HCT116 (cell line): Measurements from ENCODE around the gene RFX8. TPM values are rescaled to one million over a fixed set of nuclear protein-coding genes. Genes with fewer than 3 reads are reported as not detected.

Experiments
- ATAC-seq: fragments of 200-7000 bp; cut with Tn5 transposase; 2 replicates; pipeline ENCODE4 v1.9.1; 2020; ENCODE audit warnings: mild to moderate bottlenecking, moderate library complexity
- BruUV-seq: library from RNA; stranded (reverse); fragments of 400-500 nt; replicated peaks from 2 replicates; lab custom pipeline; 2021; lab: Mats Ljungman, UMichigan
- CTCF ChIA-PET: fragments of 300-600 bp; sonication (Branson Sonifier 250); formaldehyde crosslinking; loops from one replicate; lab custom pipeline; 2021; ENCODE audit warnings: antibody characterized with exemption; lab: Charles Lee
- POLR2A ChIA-PET: fragments of 300-600, 350-600 bp; sonication (Branson Sonifier 250); formaldehyde crosslinking; loops from one replicate; lab custom pipeline; 2021; ENCODE audit warnings: antibody characterized with exemption; lab: Charles Lee
- RAD21 ChIA-PET, 2 experiments: fragments of 300-600 bp; sonication (Branson Sonifier 250); formaldehyde crosslinking; loops; one replicate each; lab custom pipeline; 2023; ENCODE audit warnings: low total read pairs in 2 of 2; ENCODE audit not compliant: uncharacterized antibody in 2 of 2, unreplicated experiment in 2 of 2, low non-redundant PET in 1 of 2; lab: Charles Lee
- DNase-seq: peaks from one replicate; pipeline ENCODE4 v3.0.0-alpha.2; 2010; ENCODE audit warnings: low read depth, low spot score
- H2AFZ ChIP-seq: fragments of 200-600 bp; shearing (Covaris generic), sonication (generic); 2 replicates; pipeline ENCODE4 v1.6.1; 2017; ENCODE audit warnings: low read depth, mixed run types, mixed read lengths, antibody characterized with exemption, low read length; ENCODE audit not compliant: poor library complexity, severe bottlenecking
- H3K27ac ChIP-seq: 2 replicates; pipeline ENCODE4 v1.5.1; 2012; ENCODE audit warnings: low read depth, low read length
- H3K27me3 ChIP-seq: fragments of 200-600 bp; sonication (generic); 2 replicates; pipeline ENCODE4 v1.6.1; 2016; ENCODE audit warnings: mixed run types, low read length, mixed read lengths; ENCODE audit not compliant: insufficient read depth
- H3K36me3 ChIP-seq, 2 experiments: fragments of 200-500 bp in 1 of 2; fragments of 200-600 bp in 1 of 2; sonication (Bioruptor generic) in 1 of 2; sonication (generic) in 1 of 2; 2 replicates each; pipeline versions ENCODE4 v1.5.1 to v1.6.1; 2014 to 2016; ENCODE audit warnings: low read length in 2 of 2, inconsistent platforms in 1 of 2, mixed read lengths in 1 of 2, mixed run types in 1 of 2; ENCODE audit not compliant: insufficient read depth in 2 of 2, control insufficient read depth in 1 of 2
- H3K4me1 ChIP-seq, 2 experiments: fragments of 200-600 bp in 1 of 2; sonication (generic) in 1 of 2; 2 replicates each; pipeline versions ENCODE4 v1.5.1 to v1.6.1; 2012 to 2017; ENCODE audit warnings: low read length in 2 of 2, inconsistent platforms in 1 of 2, mild to moderate bottlenecking in 1 of 2, mixed read lengths in 1 of 2, mixed run types in 1 of 2, moderate library complexity in 1 of 2; ENCODE audit not compliant: insufficient read depth in 2 of 2, control insufficient read depth in 1 of 2
- H3K4me2 ChIP-seq: fragments of 200-600 bp; sonication (generic); 2 replicates; pipeline ENCODE4 v1.6.1; 2017; ENCODE audit warnings: mixed run types, low read length, mixed read lengths
- H3K4me3 ChIP-seq, 2 experiments: fragments of 200-600 bp in 1 of 2; sonication (generic) in 1 of 2; replicated peaks in 1 of 2; 2 replicates each; pipeline ENCODE4 v1.5.1; 2011 to 2016; ENCODE audit warnings: low read length in 2 of 2, control low read depth in 1 of 2, low read depth in 1 of 2, mild to moderate bottlenecking in 1 of 2, mixed read lengths in 1 of 2, mixed run types in 1 of 2
- H3K79me2 ChIP-seq: fragments of 200-600 bp; sonication (generic); 2 replicates; pipeline ENCODE4 v1.6.1; 2017; ENCODE audit warnings: mild to moderate bottlenecking, mixed run types, low read length, moderate library complexity, mixed read lengths; ENCODE audit not compliant: insufficient read depth
- H3K9ac ChIP-seq: fragments of 200-600 bp; sonication (generic); 2 replicates; pipeline ENCODE4 v1.6.1; 2016; ENCODE audit warnings: low read length, mixed read lengths
- H3K9me2 ChIP-seq: fragments of 200-600 bp; sonication (generic), shearing (Covaris generic); 2 replicates; pipeline ENCODE4 v1.6.1; 2017; ENCODE audit warnings: mixed run types, mild to moderate bottlenecking, moderate library complexity; ENCODE audit not compliant: insufficient read depth
- H3K9me3 ChIP-seq, 2 experiments: fragments of 200-500 bp in 1 of 2; fragments of 200-600 bp in 1 of 2; sonication (Bioruptor generic) in 1 of 2; sonication (generic) in 1 of 2; 2 replicates each; pipeline ENCODE4 v1.6.1; 2014 to 2017; ENCODE audit warnings: low read length in 2 of 2, mixed read lengths in 2 of 2, inconsistent platforms in 1 of 2, low read depth in 1 of 2, mild to moderate bottlenecking in 1 of 2, mixed run types in 1 of 2, moderate library complexity in 1 of 2; ENCODE audit not compliant: control insufficient read depth in 1 of 2, insufficient read depth in 1 of 2
- H4K20me1 ChIP-seq: fragments of 200-600 bp; sonication (generic), shearing (Covaris generic); 2 replicates; pipeline ENCODE4 v1.6.1; 2017; ENCODE audit warnings: mixed run types, mild to moderate bottlenecking, moderate library complexity; ENCODE audit not compliant: insufficient read depth
- CBX3 ChIP-seq: IDR thresholded peaks from 2 replicates; pipeline ENCODE4 v1.6.1; 2012; ENCODE audit warnings: low read depth
- CEBPB ChIP-seq: IDR thresholded peaks from 2 replicates; pipeline ENCODE4 v1.6.1; 2012; ENCODE audit warnings: low read depth
- EGR1 ChIP-seq: IDR thresholded peaks from 2 replicates; pipeline ENCODE4 v1.6.1; 2012; ENCODE audit warnings: low read depth
- ELF1 ChIP-seq: IDR thresholded peaks from 2 replicates; pipeline ENCODE4 v1.6.1; 2012; ENCODE audit warnings: low read depth, borderline replicate concordance
- EZH2 ChIP-seq: fragments of 200-600 bp; sonication (generic); IDR thresholded peaks from 2 replicates; pipeline ENCODE4 v1.6.1; 2017; ENCODE audit warnings: antibody characterized with exemption, mixed run types
- EZH2phosphoT487 ChIP-seq: fragments of 200-600 bp; IDR thresholded peaks from 2 replicates; pipeline ENCODE4 v1.6.1; 2018; ENCODE audit warnings: antibody characterized with exemption, borderline replicate concordance
- JUND ChIP-seq: IDR thresholded peaks from 2 replicates; pipeline ENCODE4 v1.6.1; 2012
- MAX ChIP-seq: IDR thresholded peaks from 2 replicates; pipeline ENCODE4 v1.6.1; 2012
- POLR2A ChIP-seq: IDR thresholded peaks from 2 replicates; pipeline ENCODE4 v1.7.0; 2011; ENCODE audit warnings: borderline replicate concordance; ENCODE audit not compliant: insufficient read depth, insufficient read length; ENCODE audit errors: extremely low read depth
- POLR2AphosphoS5 ChIP-seq: IDR thresholded peaks from 2 replicates; pipeline ENCODE4 v1.6.1; 2011; ENCODE audit warnings: mild to moderate bottlenecking, low read depth, low read length, moderate library complexity
- REST ChIP-seq: IDR thresholded peaks from 2 replicates; pipeline ENCODE4 v1.6.1; 2012; ENCODE audit warnings: low read depth
- SIN3A ChIP-seq: IDR thresholded peaks from 2 replicates; pipeline ENCODE4 v1.6.1; 2012; ENCODE audit warnings: low read depth
- SP1 ChIP-seq: IDR thresholded peaks from 2 replicates; pipeline ENCODE4 v1.6.1; 2012; ENCODE audit warnings: low read depth
- SRF ChIP-seq: IDR thresholded peaks from 2 replicates; pipeline ENCODE4 v1.6.1; 2012; ENCODE audit warnings: low read depth
- TCF7L2 ChIP-seq: IDR thresholded peaks from 2 replicates; pipeline ENCODE4 v1.7.0; 2011; ENCODE audit warnings: borderline replicate concordance, inconsistent platforms; ENCODE audit not compliant: insufficient read depth, insufficient read length; ENCODE audit errors: extremely low read depth
- YY1 ChIP-seq: IDR thresholded peaks from 2 replicates; pipeline ENCODE4 v1.6.1; 2011; ENCODE audit warnings: low read length, low read depth, moderate library complexity, mild to moderate bottlenecking; ENCODE audit not compliant: insufficient replicate concordance; ENCODE audit errors: extremely low read depth
- ZBTB33 ChIP-seq: IDR thresholded peaks from 2 replicates; pipeline ENCODE4 v1.6.1; 2011; ENCODE audit warnings: mild to moderate bottlenecking, low read length, moderate library complexity; ENCODE audit not compliant: insufficient replicate concordance; ENCODE audit errors: extremely low read depth
- intact Hi-C: fragments of 100-400 bp; cut with micrococcal nuclease; formaldehyde crosslinking; loops from 2 replicates; pipeline ENCODE4 v1.10.0; 2022
- total RNA-seq: library from RNA; stranded (reverse); gene quantifications from one replicate; pipeline ENCODE4 v1.2.1, GENCODE V29; 2021; ENCODE audit not compliant: unreplicated experiment

RFX8 gene
- total RNA-seq, 1 experiment from 2014 or later, result not detected

- Histone ChIP-seq H3K9ac (no peak overlapping the region), H2AFZ (no peak overlapping the region), H3K27me3 (no peaks in the 10 kb centered on the region), H3K27ac (no peak overlapping the region), H3K9me2 (no peaks in the 10 kb centered on the region)
- DNase-seq, result no peak
- TF ChIP-seq CEBPB (no peak), SRF (no peak), YY1 (no peak), ZBTB33 (no peak), REST (no peak), EGR1 (no peak), POLR2A (no peak), CBX3 (no peak), ELF1 (no peak), POLR2AphosphoS5 (no peak), TCF7L2 (no peak), SIN3A (no peak), EZH2 (no peak), JUND (no peak), EZH2phosphoT487 (no peak), MAX (no peak), SP1 (no peak)
- TF ChIP-seq, all 23 proteins: peak for 0
- H3K4me1 ChIP-seq, result no peaks in the 10 kb centered on the region
- no peak overlapping the region for H3K4me2 ChIP-seq
- POLR2A ChIA-PET, result no interaction called here
- CTCF ChIA-PET, result no interaction called here
- no peak for ATAC-seq
- H3K36me3 ChIP-seq, result no peaks in the 10 kb centered on the region
- BruUV-seq, result no TSS peak
- H3K9me3 ChIP-seq, result no peaks in the 10 kb centered on the region
- H3K79me2 ChIP-seq, result no peaks in the 10 kb centered on the region
- no peak overlapping the region for H3K4me3 ChIP-seq
- no peaks in the 10 kb centered on the region for H4K20me1 ChIP-seq
- intact Hi-C loops, result no loop called here
- RAD21 ChIA-PET, result no interaction called here
These were observed 34.8 kb upstream of the RFX8 start for GRCh38 chr2:101509499-101510284.
